TTC549 (cell line): Measurements from ENCODE around the gene TM4SF4.

ENCODE experiments used
- FAIRE-seq: peaks from 2 replicates; lab custom pipeline; 2012; peaks lifted over from hg19 to GRCh38; lab: Jason Lieb, UNC

The TM4SF4 gene

GRCh38 chr3:149455366-149455765, 19.1 kb upstream of the TM4SF4 start:
- no peak for FAIRE-seq

GRCh38 chr3:149455989-149456388, 18.5 kb upstream of the TM4SF4 start:
- no peak for FAIRE-seq

GRCh38 chr3:149459491-149460059, 14.9 kb upstream of the TM4SF4 start:
- FAIRE-seq, result no peak

- no peak for FAIRE-seq
These were observed 14.4 kb upstream of the TM4SF4 start for GRCh38 chr3:149460117-149460516.

- FAIRE-seq, result no peak
These were observed 12.4 kb upstream of the TM4SF4 start for GRCh38 chr3:149462051-149462450.

GRCh38 chr3:149462581-149463011, 11.9 kb upstream of the TM4SF4 start:
- no peak for FAIRE-seq

- no peak for FAIRE-seq
These were observed 10.6 kb upstream of the TM4SF4 start for GRCh38 chr3:149463921-149464320.

- FAIRE-seq, result no peak
These were observed 9.8 kb upstream of the TM4SF4 start for GRCh38 chr3:149464542-149465328.

GRCh38 chr3:149465351-149465883, 9.1 kb upstream of the TM4SF4 start:
- no peak for FAIRE-seq

- no peak for FAIRE-seq
These were observed 8.3 kb upstream of the TM4SF4 start for GRCh38 chr3:149466192-149466591.

GRCh38 chr3:149468504-149469212, 5.8 kb upstream of the TM4SF4 start:
- no peak for FAIRE-seq

GRCh38 chr3:149470381-149470780, 4.1 kb upstream of the TM4SF4 start:
- FAIRE-seq, result no peak

GRCh38 chr3:149472030-149472797, 2.3 kb upstream of the TM4SF4 start:
- no peak for FAIRE-seq

GRCh38 chr3:149473357-149474249, 894 bp upstream of the TM4SF4 start:
- FAIRE-seq, result no peak

GRCh38 chr3:149475451-149476060, 1.1 kb downstream of the TM4SF4 start:
- FAIRE-seq, result no peak

- no peak for FAIRE-seq
These were observed 1.7 kb downstream of the TM4SF4 start for GRCh38 chr3:149476225-149476624.

GRCh38 chr3:149479621-149480325, 5.3 kb downstream of the TM4SF4 start:
- no peak for FAIRE-seq

- peak; percentile 86 for FAIRE-seq
These were observed 6.0 kb downstream of the TM4SF4 start for GRCh38 chr3:149480326-149481017.

GRCh38 chr3:149481056-149481455, 6.6 kb downstream of the TM4SF4 start:
- FAIRE-seq, result no peak

GRCh38 chr3:149481491-149481890, 7.0 kb downstream of the TM4SF4 start:
- FAIRE-seq, result no peak
